HG02610 (cell line): ENCODE data around the gene FAM83G.
"Not testable (repeated sequence)": the region's sequence is repeated elsewhere in the genome, so short reads cannot be mapped to it uniquely, and the experiment has no call there.

ENCODE experiments used
- ATAC-seq: cut with Tn5 transposase; IDR thresholded peaks from one replicate; pipeline ENCODE4 v1.9.1; 2021; ENCODE audit warnings: mild to moderate bottlenecking, moderate library complexity; ENCODE audit not compliant: unreplicated experiment

The FAM83G gene

GRCh38 chr17:18958611-18959010 lies 46.0 kb downstream of the FAM83G start:
- ATAC-seq = no peak

- no peak for ATAC-seq
Observed at GRCh38 chr17:18957831-18958230, 46.7 kb downstream of the FAM83G start.

GRCh38 chr17:18956581-18956980 lies 48.0 kb downstream of the FAM83G start:
- no peak for ATAC-seq

- not testable (repeated sequence) for ATAC-seq
Observed at GRCh38 chr17:18956021-18956420, 48.5 kb downstream of the FAM83G start.

GRCh38 chr17:18955009-18955408 lies 49.6 kb downstream of the FAM83G start:
- no peak for ATAC-seq

- ATAC-seq = no peak
Observed at GRCh38 chr17:18954321-18954720, 50.2 kb downstream of the FAM83G start.

GRCh38 chr17:18953231-18953728 lies 51.3 kb downstream of the FAM83G start:
- ATAC-seq = no peak

- ATAC-seq = no peak
Observed at GRCh38 chr17:18951941-18952842, 52.4 kb downstream of the FAM83G start, which contains the start of gene SLC5A10. Gene SLC5A10 (plus strand): TSS chr17:18952165. CDS start chr17:18952206, 41 bp downstream.

GRCh38 chr17:18950944-18951905 lies 53.3 kb downstream of the FAM83G start:
- no peak for ATAC-seq

GRCh38 chr17:18950346-18950745 lies 54.2 kb downstream of the FAM83G start:
- ATAC-seq = no peak

GRCh38 chr17:18949566-18949965 lies 55.0 kb downstream of the FAM83G start:
- no peak for ATAC-seq

- ATAC-seq = no peak
Observed at GRCh38 chr17:18948476-18949006, 56.0 kb downstream of the FAM83G start.

- ATAC-seq = no peak
Observed at GRCh38 chr17:18947866-18948265, 56.7 kb downstream of the FAM83G start.

- ATAC-seq = no peak
Observed at GRCh38 chr17:18946536-18946935, 58.0 kb downstream of the FAM83G start.

GRCh38 chr17:18944646-18945045 lies 59.9 kb downstream of the FAM83G start:
- no peak for ATAC-seq

- no peak for ATAC-seq
Observed at GRCh38 chr17:18938692-18939023, 65.9 kb downstream of the FAM83G start.

- ATAC-seq = no peak
Observed at GRCh38 chr17:18937981-18938691, 66.4 kb downstream of the FAM83G start.

GRCh38 chr17:18933102-18934058 lies 71.2 kb downstream of the FAM83G start:
- no peak for ATAC-seq

GRCh38 chr17:18932360-18933055 lies 72.1 kb downstream of the FAM83G start:
- ATAC-seq = no peak
